ENCODE results near the gene PRKAR1A. TPM values are rescaled to one million over a fixed set of nuclear protein-coding genes. Genes with fewer than 3 reads are reported as not detected.

Gene PRKAR1A
- polyA plus RNA-seq, 4 donors: 340 to 398 (median 369) TPM

DNA sequence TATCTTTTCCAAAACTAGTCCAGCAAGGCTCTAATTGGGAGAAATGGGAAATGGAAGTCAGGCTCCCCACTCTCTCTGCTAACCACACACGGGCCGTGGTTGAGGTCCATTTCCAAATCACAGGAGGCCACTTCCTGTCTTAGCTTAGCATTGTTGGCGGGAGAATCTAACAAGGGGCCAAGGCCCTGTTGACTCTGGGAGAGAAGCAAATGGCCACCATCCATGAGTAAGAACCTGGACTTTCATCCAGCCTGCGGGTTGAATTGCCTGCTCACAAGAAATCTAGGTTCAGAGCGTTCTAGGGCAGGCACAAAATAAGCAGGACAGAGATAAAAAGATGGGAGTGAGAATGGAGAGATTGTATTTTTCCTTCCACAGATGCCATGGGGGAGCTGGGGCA is 83.3 kb downstream of the PRKAR1A start:
- no peak for DNase-seq (ENCODE audit: low read depth in 4 of 4, low spot score in 2 of 4)

DNA sequence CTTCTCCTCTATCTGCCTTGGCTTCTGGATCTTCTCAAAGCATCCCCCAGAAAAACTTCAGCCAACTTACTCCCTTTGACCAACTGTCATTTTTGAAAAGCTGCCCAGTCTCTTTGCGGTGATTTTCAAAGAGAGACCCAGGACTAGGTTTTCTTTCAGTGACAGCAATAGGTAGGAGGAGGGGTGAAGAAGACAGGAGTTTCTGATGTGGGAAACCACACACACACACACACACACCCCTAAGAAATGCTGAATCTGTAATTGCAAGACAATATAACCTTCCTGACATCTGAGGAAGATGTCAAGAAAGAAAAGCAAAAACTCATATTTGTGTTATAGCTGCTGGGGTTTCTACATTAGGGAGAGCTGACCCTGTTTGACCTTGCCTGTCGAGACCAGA is 83.8 kb downstream of the PRKAR1A start:
- no peak for DNase-seq (ENCODE audit: low read depth in 4 of 4, low spot score in 2 of 4)

DNA sequence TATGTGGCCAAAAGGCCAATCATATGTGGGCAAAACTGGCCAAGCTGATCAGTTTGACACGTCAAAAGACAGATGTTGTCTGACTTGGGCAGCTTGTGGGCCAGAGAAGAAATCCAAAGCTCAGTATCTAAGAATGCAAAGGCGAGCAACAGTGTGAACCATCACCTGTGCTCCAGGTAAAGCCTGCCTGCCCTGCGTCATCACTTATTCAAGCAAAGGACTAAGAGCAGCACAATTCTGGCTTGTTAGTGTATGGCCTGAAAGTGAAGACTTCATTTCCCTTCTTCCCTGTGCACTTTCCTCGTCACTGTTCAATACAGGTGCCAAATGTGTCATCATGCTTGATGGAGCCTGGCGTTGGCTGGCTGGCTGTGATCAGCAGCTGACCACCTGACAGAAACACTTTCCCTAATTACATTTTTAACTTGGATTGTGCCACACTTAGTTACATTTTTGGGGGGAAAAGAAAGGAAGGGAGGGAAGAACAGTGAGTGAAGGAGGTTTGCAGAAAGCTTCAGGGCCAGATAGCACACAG is 84.2 kb downstream of the PRKAR1A start:
- DNase-seq (ENCODE audit: low read depth in 4 of 4, low spot score in 2 of 4): no peak

DNA sequence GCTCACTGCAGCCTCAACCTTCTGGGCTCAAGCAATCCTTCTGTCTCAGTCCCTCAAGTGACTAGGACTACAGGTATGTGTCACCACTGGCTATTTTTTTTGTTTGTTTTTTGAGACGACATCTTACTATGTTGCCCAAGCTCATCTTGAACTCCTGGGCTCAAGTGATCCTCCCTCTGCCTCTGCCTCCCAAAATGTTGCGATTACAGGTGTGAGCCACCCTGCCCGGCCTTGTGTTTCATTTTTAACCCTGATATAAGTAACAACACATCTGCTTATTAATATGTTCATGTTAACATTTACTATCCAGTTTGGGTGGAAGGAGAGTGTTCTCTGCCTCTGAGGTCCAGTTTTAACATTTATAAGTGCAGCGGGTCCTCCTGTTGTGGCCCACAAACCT is 85.8 kb downstream of the PRKAR1A start:
- no peak for DNase-seq (ENCODE audit: low read depth in 4 of 4, low spot score in 2 of 4)

DNA sequence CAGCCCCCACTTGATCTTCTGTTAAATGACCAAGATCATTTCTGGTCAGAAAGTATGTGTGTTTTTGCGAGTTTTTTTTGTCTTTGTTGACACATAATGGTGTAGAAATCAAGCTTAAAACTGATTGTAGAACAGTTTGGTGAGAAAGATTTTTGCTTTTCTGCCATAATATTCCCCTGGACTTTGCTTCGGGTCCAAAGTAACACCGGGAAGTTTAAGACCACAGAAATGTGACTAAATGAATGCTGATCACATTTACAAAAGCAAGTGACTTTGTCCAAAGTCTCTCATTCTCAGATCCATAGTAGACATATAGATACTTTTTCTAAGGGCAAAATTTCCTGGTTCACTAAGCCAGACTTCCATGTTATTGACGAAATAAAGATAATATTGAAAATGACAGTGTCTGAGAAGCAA is 86.3 kb downstream of the PRKAR1A start:
- no peak for DNase-seq (ENCODE audit: low read depth in 4 of 4, low spot score in 2 of 4)

DNA sequence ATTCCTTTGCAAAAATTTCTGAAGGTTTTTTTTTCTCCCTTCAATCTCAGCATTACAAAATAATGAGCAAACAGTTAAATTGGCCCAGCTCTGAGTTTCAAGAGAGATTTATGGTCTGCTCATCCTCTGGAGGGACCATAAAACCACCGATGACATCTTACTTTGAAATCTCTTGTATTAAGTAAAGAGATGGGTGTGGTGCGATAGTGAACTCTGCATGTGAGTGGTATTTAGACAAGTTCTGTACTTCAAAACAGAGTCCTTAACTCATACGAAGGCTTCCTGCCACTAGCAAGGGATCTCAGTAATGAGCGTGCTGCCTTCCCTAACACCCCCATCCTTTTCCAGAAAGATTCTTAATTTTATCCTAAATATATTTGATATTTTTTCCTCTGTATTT is 86.9 kb downstream of the PRKAR1A start:
- DNase-seq (ENCODE audit: low read depth in 4 of 4, low spot score in 2 of 4): no peak

DNA sequence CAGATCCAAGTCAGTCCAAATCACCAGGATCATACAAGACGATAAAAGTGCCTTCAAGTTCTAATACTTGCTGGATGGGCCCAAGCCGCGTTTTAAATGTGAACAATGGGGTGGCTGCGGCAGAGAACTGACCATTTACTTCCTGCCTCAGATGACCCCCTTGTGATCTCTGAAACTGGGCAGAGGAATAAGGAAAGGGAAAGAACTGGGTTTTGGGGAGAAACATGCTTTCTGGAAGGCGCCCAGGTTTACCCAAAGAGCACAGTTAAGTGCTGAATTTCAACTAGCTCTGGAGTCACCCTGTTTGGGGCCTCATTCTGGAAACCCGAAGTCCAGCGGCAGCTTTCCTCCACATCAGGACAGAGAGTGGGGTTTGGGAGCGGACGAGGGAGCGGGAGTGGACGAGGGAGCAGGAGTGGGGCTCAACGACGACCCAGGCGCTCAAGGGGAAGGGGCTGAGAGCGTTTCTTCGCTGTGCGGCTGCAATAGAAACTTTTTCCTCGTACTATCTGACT is 87.4 kb downstream of the PRKAR1A start:
- no peak for DNase-seq (ENCODE audit: low read depth in 4 of 4, low spot score in 2 of 4)

DNA sequence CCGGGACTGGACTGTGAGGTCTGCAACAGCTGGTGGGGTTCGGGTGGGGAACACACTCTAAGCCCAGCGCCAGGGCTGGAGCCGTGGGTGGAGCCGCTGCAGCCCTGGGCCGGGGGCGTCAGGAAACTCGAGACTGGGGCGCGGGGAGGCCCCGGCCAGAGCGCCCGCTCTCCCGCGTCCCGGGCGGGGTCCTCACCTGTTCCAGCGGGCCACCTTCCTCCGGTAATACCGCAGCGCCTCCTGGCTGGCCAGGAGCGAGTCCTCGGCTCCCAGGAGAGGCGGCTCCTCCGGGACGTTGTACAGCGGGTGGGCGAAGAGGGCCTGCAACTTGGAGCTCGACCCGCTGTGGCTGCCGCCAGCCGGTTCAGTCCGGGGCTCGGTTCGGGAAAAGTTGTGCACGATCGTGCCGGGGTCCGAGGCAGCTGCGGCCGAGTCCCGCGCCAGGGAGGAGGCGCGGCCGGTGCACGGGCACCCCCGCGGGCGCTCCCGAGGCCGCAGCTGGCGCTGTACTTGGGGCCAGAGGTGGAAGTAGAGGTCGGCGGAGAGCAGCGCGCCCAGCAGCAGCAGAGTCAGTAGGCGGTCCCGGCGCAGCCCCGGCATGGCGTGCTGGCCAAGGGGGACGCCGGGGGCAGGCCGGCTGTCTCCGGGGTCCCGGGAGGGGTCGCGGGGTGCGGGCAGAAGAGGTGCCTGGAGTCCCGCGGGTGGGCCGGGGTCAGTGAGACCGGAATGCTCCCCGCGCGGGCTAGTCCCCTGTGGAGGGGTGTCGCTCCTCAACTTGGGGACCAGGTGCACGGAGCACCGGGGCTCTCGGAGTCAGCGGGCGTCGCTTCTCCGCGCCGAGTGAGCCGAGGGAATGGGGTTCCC is 88.1 kb downstream of the PRKAR1A start:
- DNase-seq (ENCODE audit: low read depth in 4 of 4, low spot score in 2 of 4): peak in 1 of 4 donors; percentile 60

Other genes starting within 250 kb of the PRKAR1A start
- gene SLC16A6, start 221.3 kb upstream of the PRKAR1A start, polyA plus RNA-seq (ENCODE audit: insufficient read length in 4 of 4): 1 to 10 TPM in 1 of 4 donors, under 1 TPM in 3; 0.43 to 1.5 (median 0.76) TPM
- 1 to 10 TPM; 3.4 to 6.3 (median 4.9) TPM for gene ARSG, start 220.9 kb upstream of the PRKAR1A start, polyA plus RNA-seq (ENCODE audit: insufficient read length in 4 of 4)
- gene WIPI1, start 54.9 kb upstream of the PRKAR1A start, polyA plus RNA-seq (ENCODE audit: insufficient read length in 4 of 4): 10 to 100 TPM; 20.5 to 31.2 (median 24.7) TPM
- gene FAM20A, start 88.9 kb downstream of the PRKAR1A start, polyA plus RNA-seq (ENCODE audit: insufficient read length in 4 of 4): 10 to 100 TPM; 11.8 to 14.1 (median 12.1) TPM